GM12864 (cell line): ENCODE results near the gene CKB.

Experiments used
- DNase-seq: peaks from one replicate; pipeline ENCODE4 v3.0.0-alpha.2; 2011; ENCODE audit warnings: low read depth
- H3K4me3 ChIP-seq: 2 replicates; pipeline ENCODE4 v1.5.1; 2011; ENCODE audit warnings: mild to moderate bottlenecking, low read depth, low read length, control low read depth
- TF ChIP-seq, protein P1 (sequence below): IDR thresholded peaks from 2 replicates; pipeline ENCODE4 v1.5.1; 2011; ENCODE audit warnings: low read depth, mild to moderate bottlenecking, moderate library complexity, low read length, control low read depth, inconsistent platforms; ENCODE audit errors: missing control alignments

CKB gene

DNA sequence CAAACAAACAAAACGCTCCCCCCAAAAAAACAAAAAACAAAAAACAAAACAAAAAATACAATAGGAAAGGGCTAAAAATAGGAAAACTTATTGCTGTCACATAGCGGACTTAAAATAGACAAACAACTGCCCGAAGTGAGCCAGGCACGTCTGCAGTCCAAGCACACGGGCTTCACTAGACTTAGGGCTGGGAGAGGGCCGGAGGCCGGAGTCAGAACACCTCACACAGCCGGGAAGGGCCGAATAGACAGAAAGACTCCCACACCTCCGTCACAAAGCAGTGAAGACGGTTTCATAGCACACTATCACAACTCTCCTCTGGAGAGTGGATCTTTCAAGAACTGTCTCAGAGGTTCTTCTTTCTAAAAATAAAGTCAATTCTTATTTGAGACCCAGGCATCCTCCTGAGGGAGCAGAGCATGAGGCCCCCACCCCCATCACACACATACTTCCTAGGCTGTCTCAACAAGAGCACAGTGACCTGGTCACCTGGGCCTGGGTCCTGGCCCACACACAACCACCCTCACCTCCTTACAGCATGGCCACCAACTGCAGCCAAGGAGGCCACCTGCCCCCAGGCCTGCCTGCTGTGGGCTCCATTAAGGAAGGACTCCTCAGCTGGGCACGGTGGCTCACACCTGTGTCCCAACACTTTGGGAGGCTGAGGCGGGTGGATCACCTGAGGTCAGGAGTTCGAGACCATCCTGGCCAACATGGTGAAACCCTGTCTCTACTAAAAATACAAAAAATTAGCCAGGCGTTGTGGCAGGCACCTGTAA, 33.1 kb upstream of the CKB start:
- H3K4me3 ChIP-seq = no peak overlapping the region
- DNase-seq = no peak
- TF ChIP-seq, protein P1, sequence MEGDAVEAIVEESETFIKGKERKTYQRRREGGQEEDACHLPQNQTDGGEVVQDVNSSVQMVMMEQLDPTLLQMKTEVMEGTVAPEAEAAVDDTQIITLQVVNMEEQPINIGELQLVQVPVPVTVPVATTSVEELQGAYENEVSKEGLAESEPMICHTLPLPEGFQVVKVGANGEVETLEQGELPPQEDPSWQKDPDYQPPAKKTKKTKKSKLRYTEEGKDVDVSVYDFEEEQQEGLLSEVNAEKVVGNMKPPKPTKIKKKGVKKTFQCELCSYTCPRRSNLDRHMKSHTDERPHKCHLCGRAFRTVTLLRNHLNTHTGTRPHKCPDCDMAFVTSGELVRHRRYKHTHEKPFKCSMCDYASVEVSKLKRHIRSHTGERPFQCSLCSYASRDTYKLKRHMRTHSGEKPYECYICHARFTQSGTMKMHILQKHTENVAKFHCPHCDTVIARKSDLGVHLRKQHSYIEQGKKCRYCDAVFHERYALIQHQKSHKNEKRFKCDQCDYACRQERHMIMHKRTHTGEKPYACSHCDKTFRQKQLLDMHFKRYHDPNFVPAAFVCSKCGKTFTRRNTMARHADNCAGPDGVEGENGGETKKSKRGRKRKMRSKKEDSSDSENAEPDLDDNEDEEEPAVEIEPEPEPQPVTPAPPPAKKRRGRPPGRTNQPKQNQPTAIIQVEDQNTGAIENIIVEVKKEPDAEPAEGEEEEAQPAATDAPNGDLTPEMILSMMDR = no peak

DNA sequence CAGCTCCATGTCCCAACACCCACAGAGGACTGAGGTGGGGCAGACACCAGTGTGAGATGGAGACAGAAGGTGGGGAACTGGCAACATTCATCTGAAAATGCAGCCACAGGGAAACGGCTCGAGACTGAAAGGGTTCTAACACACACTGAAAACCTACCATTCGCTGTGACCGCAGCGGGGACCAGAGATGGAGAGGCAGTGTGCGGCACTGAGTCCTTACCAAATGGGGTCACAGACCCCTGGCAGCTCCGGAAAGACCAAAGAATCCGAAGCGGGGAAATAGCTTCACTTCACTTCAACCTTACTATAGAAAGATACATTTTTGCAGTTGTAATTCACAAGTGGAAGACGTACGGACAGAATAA, 30.2 kb upstream of the CKB start:
- TF ChIP-seq, protein P1 = no peak
- no peak overlapping the region for H3K4me3 ChIP-seq
- DNase-seq = no peak

DNA sequence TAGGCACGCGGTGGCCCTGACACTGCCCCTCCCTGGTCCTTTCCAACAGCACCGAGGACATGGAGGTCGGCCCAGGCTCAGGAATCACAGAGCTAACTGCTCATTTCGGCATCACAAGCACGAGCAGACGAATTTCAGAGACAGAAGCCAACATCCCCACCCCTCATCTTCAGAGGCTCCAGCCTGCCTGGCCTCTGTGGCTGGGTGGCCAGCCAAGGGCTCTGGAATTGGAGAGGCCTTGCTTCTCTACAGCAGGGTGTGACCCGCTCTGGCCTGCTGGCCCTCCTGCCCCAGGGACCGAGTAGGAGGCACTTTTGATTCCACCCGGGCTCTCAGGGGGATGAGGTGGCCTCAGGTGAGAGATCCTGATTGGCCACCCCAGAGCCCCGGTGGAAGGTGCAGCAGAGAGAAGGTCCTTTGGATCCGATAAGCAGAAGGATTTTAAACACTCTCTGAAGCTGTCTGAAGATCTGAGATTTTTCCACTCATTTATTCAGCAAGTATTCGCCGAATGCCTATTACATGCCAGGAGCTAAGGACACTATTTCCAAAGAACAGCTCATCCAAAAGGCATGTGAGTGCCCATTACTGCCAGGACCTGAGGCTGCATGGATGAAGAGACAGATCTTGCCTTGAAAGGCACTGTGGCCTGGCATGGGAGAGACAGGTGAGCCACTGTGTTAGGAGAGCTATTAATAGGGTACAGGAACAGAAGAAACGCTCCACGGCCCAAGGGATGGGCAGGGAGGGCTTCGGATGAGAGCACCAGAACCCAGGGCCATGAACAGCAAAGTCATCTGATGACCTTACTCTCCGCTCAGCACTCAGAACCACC, 29.6 kb upstream of the CKB start:
- DNase-seq = no peak
- TF ChIP-seq, protein P1 = no peak
- H3K4me3 ChIP-seq = no peak overlapping the region

DNA sequence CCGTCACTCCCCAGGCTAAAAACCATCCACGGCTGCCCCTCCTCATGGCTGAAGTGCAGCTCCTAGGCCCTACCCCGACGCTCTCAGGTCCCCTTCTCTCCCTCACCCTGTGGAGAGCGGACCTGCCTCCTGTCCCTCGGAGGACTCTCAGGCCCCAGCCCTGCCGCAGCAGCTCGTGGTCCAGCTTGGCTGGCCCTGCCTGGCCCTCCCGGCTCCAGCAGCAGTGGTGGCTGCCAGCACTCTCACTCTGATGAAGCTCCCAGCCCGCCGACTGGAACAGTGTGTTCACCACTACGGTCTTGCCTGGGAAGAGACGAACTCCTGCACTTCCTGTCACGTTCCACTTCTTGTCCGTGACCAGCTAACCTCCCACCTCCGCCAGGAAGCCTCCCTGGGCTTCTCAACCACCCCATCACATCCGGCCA, 28.7 kb upstream of the CKB start:
- no peak for DNase-seq
- TF ChIP-seq, protein P1 = no peak
- no peak overlapping the region for H3K4me3 ChIP-seq

DNA sequence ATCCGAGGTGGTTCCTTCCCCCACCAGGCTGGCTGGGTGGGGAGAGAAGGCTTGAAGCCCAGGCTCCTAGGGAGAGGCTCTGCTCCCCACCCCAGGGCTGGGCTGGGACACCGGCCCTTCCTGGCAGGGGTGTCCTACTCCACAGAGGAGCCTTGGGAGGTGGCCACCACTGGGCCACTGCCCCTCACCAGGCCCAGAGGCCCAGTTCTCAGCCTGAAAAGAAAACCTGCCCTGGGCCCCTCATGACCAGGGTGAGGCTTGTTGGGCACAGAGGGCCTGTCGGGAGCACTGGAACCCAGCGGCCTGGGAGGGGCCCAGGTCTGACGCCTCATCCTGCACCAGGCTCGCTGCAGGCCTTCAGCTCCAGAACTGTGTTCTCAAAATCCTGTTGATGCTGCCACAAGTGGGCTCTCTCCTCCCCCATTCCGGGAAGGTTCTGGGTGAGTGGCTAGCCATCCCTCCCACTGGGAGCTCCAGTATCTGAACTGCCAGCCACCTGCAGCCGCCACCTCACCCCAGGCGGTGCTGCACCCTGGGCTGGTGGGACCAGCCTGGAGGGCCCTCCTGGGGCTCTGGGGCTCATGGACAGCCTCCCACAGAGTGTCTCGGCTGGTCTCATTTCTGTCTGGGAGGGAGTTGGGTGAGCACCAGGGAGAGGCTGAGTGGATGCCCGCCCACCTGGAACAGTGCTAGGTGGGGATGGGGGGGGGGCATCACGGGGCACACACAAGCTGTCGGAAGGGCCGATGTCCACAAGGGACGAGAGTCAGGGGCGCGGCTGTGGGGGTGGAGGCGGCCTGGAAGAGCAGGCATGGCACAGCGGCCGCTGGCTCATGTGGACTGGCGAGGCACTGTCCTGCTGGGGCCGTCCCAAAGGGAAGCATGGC, 28.1 kb upstream of the CKB start:
- TF ChIP-seq, protein P1 = no peak
- DNase-seq = no peak

DNA sequence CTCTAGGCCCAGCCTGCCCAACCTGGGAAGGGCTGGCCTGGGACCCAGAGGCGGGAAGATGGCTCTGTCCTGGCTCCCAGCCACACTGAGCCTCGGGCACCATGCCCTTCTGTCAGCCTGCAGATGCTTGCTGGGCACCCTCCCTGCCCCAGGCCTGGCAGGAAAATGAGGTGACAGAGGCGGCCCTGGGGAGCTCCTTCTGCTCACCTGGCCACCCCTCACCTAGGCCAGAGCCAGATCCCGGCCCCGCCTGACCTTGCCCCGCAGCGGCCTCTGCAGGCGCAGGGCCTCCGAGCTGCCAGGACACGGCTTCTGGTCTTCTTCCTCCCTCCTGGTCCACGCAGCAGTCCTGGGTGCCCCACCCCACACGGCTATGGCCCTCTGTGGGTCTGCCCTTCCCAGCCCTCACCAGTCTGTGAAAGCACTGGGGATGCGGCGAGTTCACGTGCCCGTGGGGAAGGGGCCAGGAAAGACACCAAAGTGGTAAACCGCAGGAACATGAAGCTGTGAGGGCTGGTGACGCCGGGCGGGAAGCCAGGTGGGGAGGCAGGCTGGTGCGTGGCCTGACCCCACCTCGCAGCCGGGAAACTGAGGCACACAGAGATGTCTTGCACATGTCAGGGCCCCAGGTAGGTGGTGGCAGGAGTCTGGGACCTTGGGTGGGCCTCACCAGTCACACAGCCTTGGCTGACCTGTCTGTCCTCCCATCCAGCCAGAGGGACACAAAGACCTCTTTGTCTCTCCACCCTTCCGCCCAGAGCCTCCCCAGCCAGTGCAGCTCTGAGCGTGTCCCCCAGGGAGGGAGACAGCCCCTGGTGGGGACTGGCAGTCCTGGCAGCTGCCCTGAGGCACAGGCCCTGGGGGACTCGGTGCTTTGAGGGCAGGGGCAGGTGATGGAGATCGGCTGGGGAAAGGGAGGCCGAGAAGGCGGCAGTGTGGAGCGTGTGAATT, 27.0 kb upstream of the CKB start:
- TF ChIP-seq, protein P1 = no peak
- DNase-seq = no peak
- H3K4me3 ChIP-seq = no peak overlapping the region

More for the DNA sequence above, 28.1 kb upstream of the CKB start:
- H3K4me3 ChIP-seq = no peak overlapping the region
